IMR-90 (cell line): ENCODE results near the gene CERKL. TPM values are rescaled to one million over a fixed set of nuclear protein-coding genes. Genes with fewer than 3 reads are reported as not detected.

Experiments used
- ATAC-seq: fragments of 200-7000 bp; cut with Tn5 transposase; 2 replicates; pipeline ENCODE4 v1.9.1; 2020; ENCODE audit warnings: low read depth, mild to moderate bottlenecking, moderate library complexity
- BruUV-seq: library from RNA; stranded (reverse); fragments of 400-500 nt; replicated peaks from 2 replicates; lab custom pipeline; 2021; lab: Mats Ljungman, UMichigan
- CTCF ChIA-PET: fragments of 300-600 bp; formaldehyde crosslinking; extraction: SDS; loops from one replicate; lab custom pipeline; 2021; ENCODE audit warnings: antibody characterized with exemption; lab: Yijun Ruan, JAX
- POLR2A ChIA-PET: fragments of 300-600 bp; sonication (Branson Sonifier 250); formaldehyde crosslinking; loops from one replicate; lab custom pipeline; 2022; ENCODE audit warnings: antibody characterized with exemption; ENCODE audit not compliant: unreplicated experiment; lab: Charles Lee
- DNase-seq: peaks from one replicate; pipeline ENCODE4 v3.0.0; 2013
- H2AFZ ChIP-seq: replicated peaks from 2 replicates; pipeline ENCODE3; 2013; ENCODE audit warnings: low read length, mild to moderate bottlenecking; ENCODE audit not compliant: poor library complexity
- H2AK5ac ChIP-seq: 2 replicates; pipeline ENCODE4 v1.6.1; 2013; ENCODE audit warnings: low read depth, low read length, inconsistent platforms
- H2AK9ac ChIP-seq: replicated peaks from 2 replicates; pipeline ENCODE3; 2013; ENCODE audit warnings: mild to moderate bottlenecking, low read depth, low read length, moderate library complexity; ENCODE audit not compliant: poor library complexity
- H2BK120ac ChIP-seq: 2 replicates; pipeline ENCODE4 v1.6.1; 2013; ENCODE audit warnings: low read depth, low read length, inconsistent platforms
- H2BK15ac ChIP-seq: 3 replicates; pipeline ENCODE4 v1.6.1; 2013; ENCODE audit warnings: low read depth, low read length, inconsistent platforms
- H2BK20ac ChIP-seq: 2 replicates; pipeline ENCODE4 v1.6.1; 2013; ENCODE audit warnings: low read depth, mild to moderate bottlenecking, inconsistent platforms, low read length, moderate library complexity
- H2BK5ac ChIP-seq: 2 replicates; pipeline ENCODE4 v1.6.1; 2013; ENCODE audit warnings: mild to moderate bottlenecking, low read depth, low read length, inconsistent platforms; ENCODE audit not compliant: poor library complexity, severe bottlenecking
- H3K14ac ChIP-seq: replicated peaks from 2 replicates; pipeline ENCODE4 v1.6.1; 2013; ENCODE audit warnings: low read depth, low read length, inconsistent platforms
- H3K18ac ChIP-seq: 2 replicates; pipeline ENCODE4 v1.6.1; 2013; ENCODE audit warnings: low read depth, low read length, control low read depth
- H3K23ac ChIP-seq: 2 replicates; pipeline ENCODE4 v1.6.1; 2013; ENCODE audit warnings: low read depth, low read length, inconsistent platforms
- H3K27ac ChIP-seq: 2 replicates; pipeline ENCODE4 v1.5.1; 2013; ENCODE audit warnings: mild to moderate bottlenecking, control low read depth, low read length; ENCODE audit not compliant: insufficient read depth
- H3K27me3 ChIP-seq: 2 replicates; pipeline ENCODE4 v1.6.1; 2013; ENCODE audit warnings: low read length; ENCODE audit not compliant: control insufficient read depth, insufficient read depth
- H3K36me3 ChIP-seq: 2 replicates; pipeline ENCODE4 v1.6.1; 2013; ENCODE audit warnings: low read length, mixed read lengths; ENCODE audit not compliant: control insufficient read depth, insufficient read depth
- H3K4ac ChIP-seq: 2 replicates; pipeline ENCODE4 v1.6.1; 2013; ENCODE audit warnings: low read depth, low read length, inconsistent platforms
- H3K4me1 ChIP-seq: 2 replicates; pipeline ENCODE4 v1.6.1; 2013; ENCODE audit warnings: low read length, mixed read lengths; ENCODE audit not compliant: control insufficient read depth, insufficient read depth
- H3K4me2 ChIP-seq: 2 replicates; pipeline ENCODE4 v1.6.1; 2013; ENCODE audit warnings: low read depth, mild to moderate bottlenecking, control low read depth, low read length, moderate library complexity
- H3K4me3 ChIP-seq: 2 replicates; pipeline ENCODE4 v1.5.1; 2013; ENCODE audit warnings: low read depth, mild to moderate bottlenecking, control low read depth, low read length, moderate library complexity; ENCODE audit not compliant: insufficient read depth
- H3K56ac ChIP-seq: 2 replicates; pipeline ENCODE4 v1.6.1; 2013; ENCODE audit warnings: low read length, inconsistent platforms; ENCODE audit not compliant: insufficient read depth; ENCODE audit errors: extremely low read depth
- H3K79me1 ChIP-seq, 2 experiments: 2 replicates each; pipeline ENCODE4 v1.6.1; 2013; ENCODE audit warnings: low read length in 2 of 2, inconsistent platforms in 1 of 2, low read depth in 1 of 2
- H3K9ac ChIP-seq: 2 replicates; pipeline ENCODE4 v1.6.1; 2013; ENCODE audit warnings: low read depth, low read length, control low read depth
- H3K9me1 ChIP-seq: 2 replicates; pipeline ENCODE4 v1.6.1; 2013; ENCODE audit warnings: low read length, inconsistent platforms; ENCODE audit not compliant: insufficient read depth
- H3K9me3 ChIP-seq: 2 replicates; pipeline ENCODE4 v1.6.1; 2013; ENCODE audit warnings: low read length; ENCODE audit not compliant: control insufficient read depth, insufficient read depth
- H4K20me1 ChIP-seq: 2 replicates; pipeline ENCODE4 v1.6.1; 2013; ENCODE audit warnings: low read length, inconsistent platforms; ENCODE audit not compliant: insufficient read depth
- H4K5ac ChIP-seq: 2 replicates; pipeline ENCODE4 v1.6.1; 2013; ENCODE audit warnings: mild to moderate bottlenecking, low read depth, low read length, control low read depth
- H4K8ac ChIP-seq, 2 experiments: 2 replicates each; pipeline ENCODE4 v1.6.1; 2013; ENCODE audit warnings: low read depth in 2 of 2, low read length in 2 of 2, control low read depth in 1 of 2, inconsistent platforms in 1 of 2
- H4K91ac ChIP-seq: 2 replicates; pipeline ENCODE4 v1.6.1; 2013; ENCODE audit warnings: low read depth, low read length, inconsistent platforms; ENCODE audit not compliant: insufficient read depth
- CEBPB ChIP-seq: IDR thresholded peaks from 2 replicates; pipeline ENCODE4 v1.6.1; 2012; ENCODE audit warnings: low read depth, low read length, improper control_type of control experiment
- CTCF ChIP-seq: conservative IDR thresholded peaks from 2 replicates; pipeline ENCODE4 v1.5.1; 2012; ENCODE audit warnings: mild to moderate bottlenecking, low read depth, low read length, improper control_type of control experiment
- POLR2A ChIP-seq: IDR thresholded peaks from 2 replicates; pipeline ENCODE4 v1.6.1; 2012; ENCODE audit warnings: mild to moderate bottlenecking, low read depth, low read length
- RCOR1 ChIP-seq: IDR thresholded peaks from 2 replicates; pipeline ENCODE4 v1.6.1; 2012; ENCODE audit warnings: mild to moderate bottlenecking, low read length, improper control_type of control experiment; ENCODE audit not compliant: insufficient replicate concordance
- RFX5 ChIP-seq: IDR thresholded peaks from 2 replicates; pipeline ENCODE4 v1.8.0; 2012; ENCODE audit warnings: low read depth, mild to moderate bottlenecking, low read length, moderate library complexity
- SMC3 ChIP-seq: fragments of 150-350 bp; IDR thresholded peaks from 2 replicates; pipeline ENCODE4 v1.6.1; 2016; ENCODE audit warnings: low read depth, mild to moderate bottlenecking, antibody characterized with exemption, low read length, moderate library complexity
- WGBS, 2 experiments: methylation state at CpG; one replicate each; pipeline versions ENCODE4 v1.1.5 to v1.1.7; 2013; ENCODE audit warnings: missing lambda C conversion rate in 2 of 2; ENCODE audit not compliant: insufficient read length in 1 of 2; ENCODE audit errors: extremely low coverage in 2 of 2; 5-methylcytosine and 5-hydroxymethylcytosine counted together
- dilution Hi-C: fragments of 300-500 bp; cut with HindIII; formaldehyde crosslinking; loops from one replicate; pipeline ENCODE4 v1.14.3; 2018; ENCODE audit warnings: low sequenced_read_pairs; ENCODE audit not compliant: unreplicated experiment
- in situ Hi-C: fragments of 300-500 bp; cut with MboI; formaldehyde crosslinking; loops from 3 replicates; pipeline ENCODE4 v1.14.3; 2019; ENCODE audit warnings: low sequenced_read_pairs, inconsistent platforms, mixed read lengths
- intact Hi-C: fragments of 100-400 bp; cut with micrococcal nuclease; formaldehyde crosslinking; loops from 2 replicates; pipeline ENCODE4 v1.10.0; 2022
- polyA plus RNA-seq, 3 experiments: library from polyadenylated mRNA; depleted of rRNA; stranded (reverse); fragments of >200 nt; gene quantifications; 2 replicates each; pipeline ENCODE4 v1.2.3, GENCODE V29; 2012; ENCODE audit warnings: low replicate concordance in 1 of 3
- total RNA-seq: library from RNA; depleted of rRNA; stranded (reverse); fragments of >200 nt; gene quantifications from 2 replicates; pipeline ENCODE4 v1.2.3, GENCODE V29; 2012

The CERKL gene
- total and polyA plus RNA-seq, 2 of the 4 experiments (the other 2 are of a cell fraction) = under 0.01 TPM; not detected in 1

GRCh38 chr2:181686576-181687185 lies 29.8 kb upstream of the CERKL start:
- no CpG with 5 or more reads among the region's 6 CpGs for WGBS, 2 experiments
- peaks cover 4% of the 10 kb centered on the region; the same call in 1 of the 2 replicates for H4K20me1 ChIP-seq
- H2AK5ac ChIP-seq = no peak overlapping the region
- no peak overlapping the region for H4K8ac ChIP-seq
- no peak overlapping the region for H2BK5ac ChIP-seq
- H3K4ac ChIP-seq = no peak overlapping the region
- dilution Hi-C loops (no loop called here), in situ Hi-C loops (no loop called here), intact Hi-C loops (no loop called here)
- H3K18ac ChIP-seq = no peak overlapping the region
- no peak overlapping the region for H2BK120ac ChIP-seq
- H3K27me3 ChIP-seq = peaks cover 48% of the 10 kb centered on the region
- DNase-seq (no peak), ATAC-seq (no peak)
- H3K23ac ChIP-seq = no peak overlapping the region
- H3K9me1 ChIP-seq = 0 out of 2 replicates have a peak, but pooled peaks cover 4% of the 10 kb centered on the region
- no peak overlapping the region for H3K14ac ChIP-seq
- POLR2A ChIA-PET = no interaction called here
- no peak overlapping the region for H2BK15ac ChIP-seq
- no peak overlapping the region for H3K4me2 ChIP-seq
- no peak overlapping the region for H2AFZ ChIP-seq
- H3K4me3 ChIP-seq = no peak overlapping the region
- H3K56ac ChIP-seq = no peak overlapping the region
- BruUV-seq = no TSS peak
- no peak overlapping the region for H3K27ac ChIP-seq
- H4K91ac ChIP-seq = no peak overlapping the region
- peaks cover 9% of the 10 kb centered on the region; the same call in 1 of the 2 replicates for H3K9me3 ChIP-seq
- H2BK20ac ChIP-seq = no peak overlapping the region
- H3K9ac ChIP-seq = no peak overlapping the region
- no peak overlapping the region for H4K5ac ChIP-seq
- no peaks in the 10 kb centered on the region; the same call in 1 of the 2 replicates for H3K4me1 ChIP-seq
- H3K36me3 ChIP-seq = no peaks in the 10 kb centered on the region
- CTCF ChIA-PET = no interaction called here
- TF ChIP-seq CEBPB (no peak), POLR2A (no peak), RCOR1 (no peak), CTCF (no peak), RFX5 (no peak), SMC3 (no peak)
- H2AK9ac ChIP-seq = no peak overlapping the region
- no peaks in the 10 kb centered on the region for H3K79me1 ChIP-seq
